ENCODE data around the gene GNG4. TPM values are rescaled to one million over a fixed set of nuclear protein-coding genes. Genes with fewer than 3 reads are reported as not detected.

GNG4 gene
- total RNA-seq, 1 experiment from 2014 or later: 9.0 TPM

Other genes starting within 250 kb of the GNG4 start
- gene B3GALNT2, start 145.3 kb downstream of the GNG4 start, total RNA-seq (2014; rRNA removed; shearing (Covaris generic)): 25.2 and 26.8 TPM in 2 replicates
- gene LYST, start 217.1 kb upstream of the GNG4 start, total RNA-seq (2014; rRNA removed; shearing (Covaris generic)): 3.8 and 8.4 TPM in 2 replicates